HS-27A (cell line): ENCODE data around the gene PAK2.
"Not testable (repeated sequence)": the region's sequence is repeated elsewhere in the genome, so short reads cannot be mapped to it uniquely, and the experiment has no call there.

Experiments used
- DNase-seq: peaks from one replicate; pipeline ENCODE4 v3.0.0-alpha.2; 2012; ENCODE audit warnings: low read depth, missing footprints

Gene PAK2

DNA sequence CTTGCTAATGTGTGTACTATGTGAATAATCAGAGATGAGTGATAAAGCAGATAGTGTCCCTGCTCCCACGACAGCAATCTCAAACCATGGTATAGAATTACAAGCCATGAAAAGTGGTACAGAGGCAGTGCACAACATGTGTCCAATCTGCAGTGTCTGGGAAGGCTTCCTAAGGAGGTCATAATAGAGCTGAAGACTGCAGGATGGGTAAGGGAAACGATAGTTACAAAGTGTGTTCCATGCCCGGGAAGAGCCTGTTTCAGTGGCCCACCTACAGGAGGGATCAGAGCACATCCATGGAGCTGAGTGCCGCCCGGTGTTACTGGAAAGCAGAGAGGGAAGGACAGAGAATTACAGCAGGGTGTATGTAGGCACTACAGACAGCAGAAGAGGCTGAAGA is 48.9 kb downstream of the PAK2 start:
- no peak for DNase-seq

- DNase-seq: no peak
These were observed 50.3 kb downstream of the PAK2 start for GRCh38 chr3:196789885-196790359.

DNA sequence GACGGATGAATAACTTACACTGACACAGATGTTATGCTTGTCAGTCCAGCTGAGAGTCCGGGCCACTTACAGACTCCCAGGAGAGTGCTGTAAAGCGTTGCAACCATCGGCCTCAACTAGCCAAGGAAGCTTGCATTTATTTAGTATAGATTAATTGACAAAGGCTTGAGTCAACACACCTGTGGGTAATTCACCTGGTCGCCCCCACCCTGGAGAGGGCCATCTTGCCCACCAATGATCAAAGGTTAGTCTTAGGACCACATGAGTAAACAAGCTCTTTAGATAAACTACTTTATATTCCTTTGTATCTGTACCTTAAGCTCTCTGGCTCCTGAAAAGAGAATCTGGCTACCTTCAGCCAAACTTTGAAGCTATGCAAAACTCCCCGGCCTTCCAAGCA is 51.0 kb downstream of the PAK2 start:
- no peak for DNase-seq

GRCh38 chr3:196792771-196793170 is 53.1 kb downstream of the PAK2 start:
- no peak for DNase-seq

GRCh38 chr3:196793246-196793645 is 53.6 kb downstream of the PAK2 start:
- peak; percentile 71 for DNase-seq

- DNase-seq: no peak
These were observed 54.8 kb downstream of the PAK2 start for GRCh38 chr3:196794467-196794866.

DNA sequence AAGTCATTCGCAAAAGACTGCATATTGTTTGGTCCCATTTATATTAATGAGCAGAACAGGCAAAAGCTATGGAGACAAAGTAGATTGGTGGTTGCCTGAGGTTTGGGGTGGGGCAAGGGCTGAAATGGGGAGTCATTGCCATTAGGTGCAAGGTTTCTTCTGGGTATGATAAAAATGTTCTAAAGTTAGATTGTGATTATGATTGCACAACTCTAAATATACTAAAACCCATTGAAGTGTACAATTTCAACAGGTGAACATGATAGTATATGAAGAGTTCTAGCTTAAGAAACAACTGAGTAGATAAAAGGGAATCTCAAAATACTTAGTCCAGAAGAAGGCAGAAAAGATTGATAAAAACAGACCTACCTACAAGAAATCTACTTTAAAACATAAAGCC is 56.7 kb downstream of the PAK2 start:
- no peak for DNase-seq

DNA sequence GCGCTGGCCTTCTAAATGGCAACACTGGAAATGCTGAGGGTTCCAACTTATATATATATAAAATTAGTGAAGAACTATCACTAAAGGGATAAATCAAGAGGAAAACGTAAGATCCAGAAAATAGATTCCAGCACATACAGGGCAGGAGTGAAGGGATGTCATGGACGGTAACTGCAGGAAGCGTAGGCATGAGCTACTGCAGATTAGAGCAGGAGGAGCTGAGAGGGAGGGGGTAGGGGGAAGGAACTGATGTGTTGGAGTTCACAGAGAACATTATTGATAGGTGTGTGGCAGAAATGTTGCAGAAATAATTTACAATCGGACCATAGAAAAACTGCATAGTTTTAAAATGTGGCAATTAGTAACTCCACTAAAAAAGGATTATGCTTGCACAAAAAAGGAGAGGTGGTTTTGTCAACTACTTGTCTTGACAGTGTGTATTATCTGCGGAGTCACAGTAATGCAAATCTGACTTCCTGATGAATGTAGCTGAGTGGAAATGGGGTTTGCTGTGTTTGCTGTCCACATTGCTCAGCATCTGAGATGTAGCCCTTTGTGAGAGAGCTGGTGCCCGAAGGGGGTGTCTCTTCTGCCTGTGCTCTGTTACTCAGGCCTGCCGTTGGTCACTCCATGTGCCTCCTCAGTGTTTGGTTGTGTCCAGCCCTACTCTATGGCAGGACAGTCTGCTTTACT is 61.2 kb downstream of the PAK2 start:
- no peak for DNase-seq

DNA sequence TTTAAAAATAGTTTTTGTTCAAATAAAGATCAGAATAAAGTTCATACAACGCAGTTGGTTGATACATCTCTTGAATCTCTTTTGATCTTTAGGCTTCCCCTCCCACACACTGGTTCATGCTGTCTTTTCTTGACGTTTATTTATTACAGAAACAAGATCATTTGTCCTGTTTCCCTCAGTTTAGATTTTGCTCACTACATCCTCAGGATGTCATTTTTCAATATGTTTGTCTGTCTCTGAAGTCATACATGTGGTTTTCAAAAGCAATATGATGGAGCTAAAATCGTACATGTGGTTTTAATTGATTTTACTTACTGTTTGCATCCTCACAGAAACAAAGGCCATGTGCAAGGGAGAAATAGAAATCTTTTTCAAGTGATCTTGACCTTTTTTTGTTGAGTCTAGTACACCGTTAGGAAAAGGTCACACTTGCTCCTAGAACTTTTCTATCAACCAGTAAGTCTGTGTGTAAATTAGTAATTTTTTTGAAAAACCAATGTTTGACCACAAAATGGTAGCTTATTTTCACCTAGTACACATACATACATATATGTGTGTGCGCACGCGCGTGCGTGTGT is 64.3 kb downstream of the PAK2 start:
- no peak for DNase-seq

DNA sequence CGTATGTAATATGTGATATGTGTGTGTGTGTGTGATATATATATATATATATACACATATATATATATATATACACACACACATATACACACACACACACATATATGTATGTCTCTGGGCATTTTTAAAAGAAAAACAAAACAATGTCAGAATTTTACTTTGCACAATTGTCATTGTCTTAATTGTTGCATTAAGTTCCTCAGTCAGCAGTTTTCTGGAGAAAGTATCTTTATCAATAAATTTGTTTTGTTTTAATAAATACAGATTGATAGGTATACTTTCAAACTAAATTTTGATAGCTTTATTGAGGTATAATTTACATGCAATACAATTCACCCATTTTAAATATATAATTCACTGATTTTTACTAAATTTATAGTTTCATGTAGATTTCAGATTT is 65.1 kb downstream of the PAK2 start:
- no peak for DNase-seq

DNA sequence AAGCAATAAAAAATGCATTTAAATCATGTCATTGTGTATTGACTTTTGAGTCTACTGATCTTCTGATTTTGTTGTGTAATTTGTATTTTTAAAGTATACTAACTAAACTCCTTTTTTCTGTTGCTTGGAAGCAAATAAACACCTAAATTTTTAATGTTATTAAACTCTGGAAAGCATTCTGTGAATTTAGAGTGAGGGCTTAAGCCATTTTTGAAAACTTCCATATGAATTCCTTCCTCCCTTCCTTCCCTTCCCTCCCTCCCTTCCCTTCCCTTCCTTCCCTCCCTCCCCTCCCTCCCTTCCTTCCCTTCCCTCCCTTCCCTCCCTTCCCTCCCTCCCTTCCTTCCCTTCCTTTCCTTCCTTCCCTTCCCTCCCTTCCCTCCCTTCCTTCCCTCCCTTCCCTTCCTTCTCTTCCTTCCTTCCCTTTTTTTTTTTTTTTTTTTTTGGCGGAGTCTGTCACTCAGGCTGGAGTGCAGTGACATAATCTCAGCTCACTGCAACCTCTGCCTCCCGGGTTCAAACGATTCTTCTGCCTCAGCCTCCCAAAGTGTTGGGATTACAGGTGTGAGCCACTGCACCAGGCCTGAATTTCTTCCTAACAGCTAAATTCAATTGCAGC is 71.4 kb downstream of the PAK2 start:
- DNase-seq: no peak

- no peak for DNase-seq
These were observed 73.2 kb downstream of the PAK2 start for GRCh38 chr3:196812853-196813252.

DNA sequence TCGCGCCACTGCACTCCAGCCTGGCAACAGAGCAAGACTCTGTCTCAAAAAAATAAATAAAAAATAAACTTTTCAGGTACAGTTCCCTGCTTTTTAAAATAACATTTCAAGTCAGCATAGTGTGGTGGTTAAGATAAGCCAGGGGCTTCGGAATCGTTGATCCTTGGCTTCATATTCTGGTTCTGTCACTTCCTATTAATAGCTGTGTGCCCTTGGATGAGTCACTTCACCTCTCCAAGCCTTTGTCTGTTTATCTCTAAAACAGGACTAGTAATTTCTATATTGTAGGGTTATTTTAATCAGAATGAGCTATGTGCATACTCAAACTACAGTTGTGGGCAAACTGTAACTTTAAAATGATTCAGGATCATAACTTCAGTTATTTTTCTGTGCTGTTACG is 74.2 kb downstream of the PAK2 start:
- DNase-seq: no peak

DNA sequence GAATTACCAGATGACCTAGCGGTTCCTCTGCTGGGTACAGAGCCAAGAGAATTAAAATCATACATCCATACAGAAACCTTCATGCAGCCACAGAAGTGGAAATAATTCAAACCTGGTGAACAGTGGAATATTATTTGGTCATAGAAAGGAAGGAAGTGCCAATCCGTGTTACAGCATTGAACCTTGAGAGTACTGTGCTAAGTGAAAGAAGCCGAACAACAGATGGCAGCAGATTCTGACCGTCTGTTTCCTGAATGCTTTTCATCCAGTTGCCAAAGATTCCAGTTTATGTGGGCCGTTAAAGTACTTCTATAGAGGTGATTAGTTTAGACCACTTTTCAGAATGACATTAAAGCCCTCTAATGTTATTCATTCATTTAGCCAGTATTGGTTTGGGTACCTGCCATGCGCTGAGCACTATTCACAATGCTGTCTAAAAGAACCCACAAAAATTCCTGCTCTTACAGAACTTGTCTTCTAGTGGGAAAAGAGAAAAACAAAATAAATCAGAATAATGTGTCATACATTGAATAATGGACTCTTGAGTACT is 82.2 kb downstream of the PAK2 start:
- DNase-seq: no peak

DNA sequence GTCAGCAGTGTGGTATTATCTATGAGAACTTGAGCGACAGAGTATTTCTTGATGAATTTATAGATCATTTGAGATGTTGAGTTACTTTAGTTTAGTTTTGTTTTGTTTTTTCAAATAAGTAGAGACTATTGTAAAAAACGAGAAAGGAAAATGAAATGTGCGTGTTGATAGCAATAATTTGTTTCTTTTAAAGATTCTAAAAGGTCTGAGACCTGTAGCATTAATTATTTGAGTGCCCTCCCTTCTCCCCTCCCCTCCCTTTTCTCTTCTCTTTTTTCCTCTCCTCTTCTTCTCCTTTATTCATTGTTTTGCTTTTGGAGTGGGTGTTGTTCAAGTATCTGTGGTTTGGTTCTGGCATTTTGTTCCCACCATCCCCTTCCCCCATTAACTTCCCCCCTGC is 90.0 kb downstream of the PAK2 start:
- not testable (repeated sequence) for DNase-seq

DNA sequence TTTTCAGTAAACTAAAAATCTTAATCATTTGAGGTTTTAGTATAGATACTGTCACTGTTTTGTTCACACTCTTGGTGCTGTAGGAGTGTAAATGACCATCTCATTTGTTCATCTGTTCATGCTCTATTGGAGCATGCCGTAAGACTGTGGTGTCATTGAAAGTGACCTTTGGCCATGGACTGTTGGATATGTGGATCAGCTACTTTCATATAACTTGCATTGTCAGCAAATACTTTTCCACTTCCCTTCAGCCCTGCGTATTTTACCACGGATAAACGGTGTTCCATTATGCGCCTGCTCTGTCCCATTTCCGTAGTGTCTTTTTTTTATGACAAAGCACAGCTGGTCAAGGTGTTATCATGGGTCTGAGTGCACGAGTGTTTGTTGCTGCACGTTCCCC is 95.4 kb downstream of the PAK2 start:
- no peak for DNase-seq

DNA sequence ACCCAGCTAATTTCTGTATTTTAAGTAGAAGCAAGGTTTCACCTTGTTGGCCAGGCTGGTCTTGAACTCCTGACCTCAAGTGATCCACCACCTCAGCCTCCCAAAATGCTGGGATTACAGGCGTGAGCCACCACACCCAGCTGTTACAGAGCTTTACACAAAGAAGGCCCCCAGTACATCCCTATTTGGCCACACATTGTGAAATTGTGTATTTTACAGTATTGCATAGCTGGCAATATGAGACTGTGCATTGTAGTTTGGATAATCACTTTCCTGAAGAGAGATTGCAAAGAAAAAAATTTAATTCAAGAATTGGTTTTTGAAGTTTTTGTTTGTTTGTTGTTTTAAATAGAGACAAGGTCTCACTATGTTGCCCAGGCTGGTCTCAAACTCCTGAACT is 97.0 kb downstream of the PAK2 start:
- DNase-seq: not testable (repeated sequence)

GRCh38 chr3:196837819-196838420 is 98.3 kb downstream of the PAK2 start:
- peak; percentile 29 for DNase-seq

DNA sequence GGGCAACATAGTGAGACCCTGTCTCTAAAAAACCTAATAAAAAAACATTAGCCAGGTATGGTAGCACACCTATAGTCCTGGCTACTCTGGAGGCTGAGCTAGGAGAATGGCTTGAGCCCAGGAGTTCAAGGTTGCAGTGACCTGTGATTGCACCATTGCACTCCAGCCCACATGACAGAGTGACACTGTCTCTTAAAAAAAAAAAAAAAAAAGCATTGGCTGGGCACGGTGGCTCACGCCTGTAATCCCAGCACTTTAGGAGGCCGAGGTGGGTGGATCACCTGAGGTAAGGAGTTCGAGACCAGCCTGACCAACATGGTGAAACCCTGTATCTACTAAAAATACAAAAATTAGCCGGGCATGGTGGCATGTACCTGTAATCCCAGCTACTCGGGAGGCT is 99.7 kb downstream of the PAK2 start:
- DNase-seq: not testable (repeated sequence)

- no peak for DNase-seq
These were observed 103.1 kb downstream of the PAK2 start for GRCh38 chr3:196842567-196843434.

DNA sequence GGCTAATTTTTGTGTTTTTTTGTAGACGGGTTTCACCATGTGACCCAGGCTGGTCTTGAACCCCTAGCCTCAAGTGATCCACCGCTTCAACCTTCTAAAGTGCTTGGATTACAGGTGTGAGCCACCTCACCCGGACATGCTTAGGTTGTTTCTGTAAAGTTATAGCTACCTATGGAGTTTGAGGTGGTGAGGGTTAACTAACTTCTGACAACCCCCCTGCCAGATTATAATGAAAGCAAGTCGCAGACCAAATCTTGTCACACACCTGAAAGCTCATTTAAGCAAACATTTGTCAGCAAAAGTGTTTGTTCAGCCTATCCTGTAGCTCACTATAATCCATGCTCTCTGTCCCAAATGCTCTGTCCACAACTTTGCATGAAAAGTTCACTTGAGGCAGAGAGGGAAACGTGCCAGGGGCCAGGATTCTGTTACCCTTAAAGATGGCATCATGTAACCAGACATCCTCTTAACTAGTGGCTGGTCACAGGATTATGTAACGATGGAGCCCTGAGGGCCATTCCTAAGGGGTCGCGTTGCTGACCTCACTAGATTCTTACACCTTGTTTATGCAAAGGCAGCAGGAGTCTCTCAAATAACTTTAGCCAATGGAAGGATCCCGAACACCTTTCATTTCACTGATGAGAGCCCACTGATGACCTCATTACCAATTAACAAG is 103.9 kb downstream of the PAK2 start:
- no peak for DNase-seq
